K562 (cell line): ENCODE data around the gene RAP1A. TPM values are rescaled to one million over a fixed set of nuclear protein-coding genes. Genes with fewer than 3 reads are reported as not detected.

Source experiments
- ARID4B ChIP-seq: sonication (generic); formaldehyde crosslinking; IDR thresholded peaks from 2 replicates; pipeline ENCODE4 v1.8.0; 2022; ENCODE audit warnings: mild to moderate bottlenecking, missing genetic modification reagents
- BRD4 ChIP-seq: fragments of 200-600 bp; sonication (generic); IDR thresholded peaks from 2 replicates; pipeline ENCODE4 v1.6.1; 2017; ENCODE audit warnings: inconsistent platforms
- MIER1 ChIP-seq: fragments of 450-650 bp; IDR thresholded peaks from 2 replicates; pipeline ENCODE4 v1.6.1; 2016; ENCODE audit warnings: antibody characterized with exemption, mild to moderate bottlenecking, low read depth
- NCOR1 ChIP-seq: fragments of 450-650 bp; IDR thresholded peaks from 2 replicates; pipeline ENCODE4 v1.6.1; 2016; ENCODE audit warnings: mild to moderate bottlenecking, moderate library complexity
- NFRKB ChIP-seq: fragments of 450-650 bp; IDR thresholded peaks from 2 replicates; pipeline ENCODE4 v1.6.1; 2016; ENCODE audit warnings: low read depth
- NR2C2 ChIP-seq, 2 experiments: fragments of 200-800 bp in 1 of 2; sonication (Bioruptor generic) in 1 of 2; sonication (generic) in 1 of 2; formaldehyde crosslinking in 1 of 2; IDR thresholded peaks; 2 replicates each; pipeline versions ENCODE4 v1.6.1 to v1.8.0; 2016 to 2022; ENCODE audit warnings: mild to moderate bottlenecking in 1 of 2, missing compliant biosample characterization in 1 of 2, missing genetic modification characterization in 1 of 2, missing genetic modification reagents in 1 of 2
- TEAD4 ChIP-seq, 2 experiments: sonication (generic) in 1 of 2; formaldehyde crosslinking in 1 of 2; IDR thresholded peaks; 2 replicates each; pipeline versions ENCODE4 v1.6.1 to v1.8.0; 2012 to 2022; ENCODE audit warnings: borderline replicate concordance in 1 of 2, inconsistent platforms in 1 of 2, low read length in 1 of 2, mild to moderate bottlenecking in 1 of 2, missing genetic modification reagents in 1 of 2
- TRIM25 ChIP-seq: fragments of 450-650 bp; IDR thresholded peaks from 2 replicates; pipeline ENCODE4 v1.7.0; 2016; ENCODE audit warnings: borderline replicate concordance
- ZKSCAN3 ChIP-seq: fragments of 250-450 bp; sonication (Bioruptor Pico); IDR thresholded peaks from 2 replicates; pipeline ENCODE4 v1.4.0; 2020
- ZNF592 ChIP-seq: fragments of 450-650 bp; IDR thresholded peaks from 2 replicates; pipeline ENCODE4 v1.6.1; 2017; ENCODE audit warnings: antibody characterized with exemption, mild to moderate bottlenecking
- ZNF830 ChIP-seq: fragments of 250-450 bp; sonication (Bioruptor Pico); IDR thresholded peaks from 2 replicates; pipeline ENCODE4 v1.5.0; 2021; ENCODE audit warnings: mild to moderate bottlenecking
- polyA plus RNA-seq, 8 experiments: library from polyadenylated mRNA; depleted of rRNA in 4 of 8; stranded (reverse) in 5 of 8; unstranded in 3 of 8; fragments of >200 nt; fragmentation: Nextera tagmentation in 2 of 8; fragmentation: Illumina TruSeq in 1 of 8; extraction: Ambion mirVana in 2 of 8; extraction: Trizol in 1 of 8; gene quantifications; 2 replicates each; pipeline versions ENCODE4 v1.2.1 to v1.2.3, GENCODE V29; 2011 to 2014; ENCODE audit warnings: inconsistent platforms in 1 of 8, missing spikeins in 1 of 8
- total RNA-seq, 7 experiments: library from RNA; depleted of rRNA in 6 of 7; stranded (reverse); fragments of >200 nt in 6 of 7; fragmentation: Illumina TruSeq in 2 of 7; extraction: Trizol in 2 of 7; gene quantifications; 2 replicates each; pipeline versions ENCODE4 v1.2.1 to v1.2.3, GENCODE V29; 2011 to 2021; ENCODE audit warnings: low replicate concordance in 1 of 7

Gene RAP1A
- total and polyA plus RNA-seq, 9 of the 15 experiments (the other 6 are each of a cell fraction or from before 2014, with no cell fraction given): 13.4 to 86.2 (median 32.5) TPM

GRCh38 chr1:111620441-111620971 is 917 bp downstream of the RAP1A start (continued):
- TF ChIP-seq ZKSCAN3 (CRISPR knock-in tag) (no peak), TEAD4 (IDR thresholded peaks at IDR 0.05; ENCODE audit: low read length) (peak; percentile 10; the same call in 1 of the 2 replicates), TEAD4 (CRISPR knock-in tag; IDR thresholded peaks at IDR 0.05; ENCODE audit: borderline replicate concordance) (peak; percentile 81; the same call in 1 of the 2 replicates), MIER1 (peak; percentile 62; the same call in 1 of the 2 replicates), NCOR1 (0 out of 2 replicates have a peak, but pooled peaks have one; percentile 27), BRD4 (no peak), NR2C2 (CRISPR knock-in tag; IDR thresholded peaks at IDR 0.05) (no peak; the same call in 1 of the 2 replicates), NR2C2 (tag; IDR thresholded peaks at IDR 0.05) (peak; percentile 68), ARID4B (CRISPR knock-in tag) (0 out of 2 replicates have a peak, but pooled peaks have one; percentile 24), ZNF830 (CRISPR knock-in tag) (no peak), TRIM25 (no peak), NFRKB (peak; percentile 62; the same call in 1 of the 2 replicates), ZNF592 (peak; percentile 74)
